ENCODE measurements around the gene MZT2A. TPM values are rescaled to one million over a fixed set of nuclear protein-coding genes. Genes with fewer than 3 reads are reported as not detected.
"Not testable (repeated sequence)": the region's sequence is repeated elsewhere in the genome, so short reads cannot be mapped to it uniquely, and the experiment has no call there.

The MZT2A gene
- polyA plus RNA-seq, 1 donor from 2014 or later = 146 TPM

DNA sequence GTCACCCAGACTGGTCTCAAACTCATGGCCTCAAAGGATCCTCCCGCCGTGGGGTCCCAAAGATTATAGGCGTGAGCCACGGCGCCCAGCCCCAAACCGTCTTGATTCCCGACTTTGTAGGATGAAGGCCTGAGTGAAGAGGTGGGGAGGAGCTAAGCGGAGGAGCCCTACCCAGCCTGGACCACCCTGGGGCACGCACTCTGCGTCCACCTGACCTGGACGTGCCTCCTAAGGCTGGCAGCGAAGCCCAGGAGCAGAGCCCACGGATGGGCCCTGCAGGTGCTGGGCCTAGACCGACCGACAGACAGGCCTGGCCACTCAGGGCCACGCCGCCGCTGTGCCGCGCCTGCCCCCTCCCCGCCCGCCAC is 744 bp downstream of the MZT2A start:
- Histone ChIP-seq H3K79me2 (replicated peaks; ENCODE audit: insufficient read depth, low read length) (peaks cover 32% of the 10 kb centered on the region), H3K4me2 (ENCODE audit: low read length) (peak overlapping the region; percentile 25), H3K4me3 (ENCODE audit: low read length) (peak overlapping the region; percentile 92)
- not testable (repeated sequence) for H3K9me3 ChIP-seq (ENCODE audit: low read length); H3K9ac ChIP-seq (ENCODE audit: low read length); H4K20me1 ChIP-seq (ENCODE audit: insufficient read depth); H3F3A ChIP-seq (ENCODE audit: insufficient read depth, low read length, poor library complexity, severe bottlenecking); H3K27ac ChIP-seq (ENCODE audit: low read length); H3K36me3 ChIP-seq (ENCODE audit: insufficient read depth, low read length); H3K27me3 ChIP-seq (ENCODE audit: insufficient read depth, low read depth, low read length); H3K9me2 ChIP-seq (ENCODE audit: insufficient read depth, low read length); H2AFZ ChIP-seq (ENCODE audit: low read depth, low read length)

GRCh38 chr2:131490616-131491468 is 1.4 kb downstream of the MZT2A start:
- H3K4me2 ChIP-seq (ENCODE audit: low read length) = peak overlapping the region; percentile 25
- not testable (repeated sequence) for H3K9me2 ChIP-seq (ENCODE audit: insufficient read depth, low read length); H3F3A ChIP-seq (ENCODE audit: insufficient read depth, low read length, poor library complexity, severe bottlenecking); H3K27me3 ChIP-seq (ENCODE audit: insufficient read depth, low read depth, low read length); H3K9me3 ChIP-seq (ENCODE audit: low read length); H4K20me1 ChIP-seq (ENCODE audit: insufficient read depth); H3K36me3 ChIP-seq (ENCODE audit: insufficient read depth, low read length); H3K27ac ChIP-seq (ENCODE audit: low read length); H2AFZ ChIP-seq (ENCODE audit: low read depth, low read length); H3K9ac ChIP-seq (ENCODE audit: low read length)
- peaks cover 29% of the 10 kb centered on the region for H3K79me2 ChIP-seq (replicated peaks; ENCODE audit: insufficient read depth, low read length)
- H3K4me3 ChIP-seq (ENCODE audit: low read length) = peak overlapping the region; percentile 92

DNA sequence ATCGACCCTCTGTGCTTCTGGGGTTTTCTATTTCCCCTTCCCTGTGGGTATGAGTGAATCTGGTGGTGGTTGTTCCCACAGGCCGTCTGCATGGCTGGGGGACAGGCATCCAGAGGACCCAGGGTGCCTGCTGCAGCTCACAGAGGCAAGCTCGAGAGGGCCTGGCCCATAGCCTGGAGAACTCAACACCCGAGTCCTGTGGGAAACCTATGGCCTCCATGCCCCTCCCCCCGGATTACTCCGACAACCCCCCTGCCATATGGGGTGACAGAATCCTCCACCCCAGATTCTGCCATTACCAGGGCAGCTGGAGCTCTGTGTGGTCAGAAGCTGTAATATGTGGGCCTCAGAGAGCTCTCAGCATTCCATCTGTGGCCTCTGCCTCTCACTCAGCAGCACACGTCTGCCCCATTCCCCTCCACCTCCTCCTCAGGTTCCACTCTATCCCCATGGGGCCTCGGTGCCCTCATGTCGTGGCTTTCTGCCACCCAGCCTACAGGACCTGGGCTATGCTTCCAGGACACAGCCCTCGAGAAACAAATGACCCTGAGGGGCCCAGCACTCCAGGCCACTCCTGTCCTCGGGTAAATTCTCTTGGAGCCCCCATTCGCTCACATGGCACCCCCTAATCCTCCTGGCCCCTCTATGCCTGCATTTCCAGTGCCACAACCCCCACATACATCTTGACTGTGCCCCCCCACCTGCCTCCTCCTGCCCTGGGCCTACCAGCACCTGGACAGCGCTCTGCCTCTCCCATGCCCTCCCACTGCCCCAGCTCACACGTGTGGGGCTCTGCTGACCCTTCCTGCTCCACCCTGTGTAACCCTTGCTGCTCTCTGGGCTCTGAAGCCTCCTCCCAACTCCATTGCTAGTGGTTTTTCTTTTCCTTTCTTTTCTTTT is 3.6 kb downstream of the MZT2A start:
- H3K9me3 ChIP-seq (ENCODE audit: low read length) = no peaks in the 10 kb centered on the region
- H3K9ac ChIP-seq (ENCODE audit: low read length) = no peak overlapping the region
- H2AFZ ChIP-seq (ENCODE audit: low read depth, low read length) = no peak overlapping the region
- H3K9me2 ChIP-seq (ENCODE audit: insufficient read depth, low read length) = no peaks in the 10 kb centered on the region
- TF ChIP-seq TAF1 (IDR thresholded peaks at IDR 0.05; ENCODE audit: low read depth) = no peak
- no peak for TF ChIP-seq CTCF (IDR thresholded peaks at IDR 0.05; ENCODE audit: poor library complexity, severe bottlenecking)
- TF ChIP-seq REST (IDR thresholded peaks at IDR 0.05; ENCODE audit: borderline replicate concordance) = no peak
- no peak for TF ChIP-seq RAD21 (conservative IDR thresholded peaks at IDR 0.05)
- TF ChIP-seq POLR2AphosphoS5 (IDR thresholded peaks at IDR 0.05) = no peak
- TF ChIP-seq MXI1 (conservative IDR thresholded peaks at IDR 0.05; ENCODE audit: poor library complexity, severe bottlenecking) = no peak
- no peak for TF ChIP-seq EZH2 (IDR thresholded peaks at IDR 0.05; ENCODE audit: borderline replicate concordance, insufficient read depth, low read length, poor library complexity, severe bottlenecking)
- TF ChIP-seq EP300 (conservative IDR thresholded peaks at IDR 0.05; ENCODE audit: poor library complexity, severe bottlenecking) = no peak
- no peak for TF ChIP-seq SMC3 (conservative IDR thresholded peaks at IDR 0.05; ENCODE audit: poor library complexity)
- no peaks in the 10 kb centered on the region for H3K36me3 ChIP-seq (ENCODE audit: insufficient read depth, low read length)
- H3K27ac ChIP-seq (ENCODE audit: low read length) = no peak overlapping the region
- H3F3A ChIP-seq (ENCODE audit: insufficient read depth, low read length, poor library complexity, severe bottlenecking) = no peaks in the 10 kb centered on the region
- H4K20me1 ChIP-seq (ENCODE audit: insufficient read depth) = no peaks in the 10 kb centered on the region
- no peak overlapping the region for H3K4me2 ChIP-seq (ENCODE audit: low read length)
- peaks cover 7% of the 10 kb centered on the region for H3K79me2 ChIP-seq (replicated peaks; ENCODE audit: insufficient read depth, low read length)
- no peaks in the 10 kb centered on the region for H3K27me3 ChIP-seq (ENCODE audit: insufficient read depth, low read depth, low read length)
- H3K4me3 ChIP-seq (ENCODE audit: low read length) = no peak overlapping the region

DNA sequence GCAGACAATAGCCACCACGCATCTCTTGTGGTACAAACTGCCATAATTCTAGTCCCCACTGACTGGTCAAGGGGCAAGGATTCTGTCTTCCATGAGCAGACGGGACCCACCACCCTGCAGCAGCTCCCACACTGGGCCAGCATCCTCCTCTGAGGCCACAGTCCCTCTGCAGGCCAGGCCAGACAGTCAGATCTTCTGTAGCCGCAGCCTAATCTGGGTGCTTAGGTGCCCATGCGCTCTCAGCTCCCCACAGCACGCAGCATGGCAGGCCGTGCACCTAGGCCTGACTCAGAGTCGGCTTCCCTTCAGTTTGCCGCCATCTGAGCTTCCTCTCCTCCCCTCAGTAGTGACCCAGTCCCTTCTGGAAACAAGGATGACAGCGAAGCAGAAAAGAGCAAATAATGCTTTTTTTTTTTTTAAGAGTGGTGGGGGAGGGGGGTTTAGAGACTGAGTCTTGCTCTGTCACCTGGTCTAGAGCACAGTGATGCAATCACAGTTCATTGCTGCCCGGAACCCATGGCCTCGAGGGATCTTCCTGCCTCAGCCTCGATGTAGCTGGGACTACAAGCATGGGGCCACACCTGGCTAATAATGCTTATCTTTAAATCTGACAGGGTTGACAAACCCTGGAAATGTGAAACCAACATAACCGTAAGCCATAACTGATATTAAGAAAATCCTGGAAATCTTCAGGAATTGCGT is 5.8 kb downstream of the MZT2A start:
- H3K9me2 ChIP-seq (ENCODE audit: insufficient read depth, low read length); H3K4me2 ChIP-seq (ENCODE audit: low read length); H3K4me3 ChIP-seq (ENCODE audit: low read length); H3K9ac ChIP-seq (ENCODE audit: low read length); H3K27ac ChIP-seq (ENCODE audit: low read length); H3K36me3 ChIP-seq (ENCODE audit: insufficient read depth, low read length); H3K79me2 ChIP-seq (replicated peaks; ENCODE audit: insufficient read depth, low read length); H3K27me3 ChIP-seq (ENCODE audit: insufficient read depth, low read depth, low read length); H3F3A ChIP-seq (ENCODE audit: insufficient read depth, low read length, poor library complexity, severe bottlenecking); H3K9me3 ChIP-seq (ENCODE audit: low read length); H2AFZ ChIP-seq (ENCODE audit: low read depth, low read length); H4K20me1 ChIP-seq (ENCODE audit: insufficient read depth): not testable (repeated sequence)
